WTC11 (cell line): ENCODE results near the gene NKIRAS2. TPM values are rescaled to one million over a fixed set of nuclear protein-coding genes. Genes with fewer than 3 reads are reported as not detected.

ENCODE experiments used
- ATAC-seq: fragments of 200-7000 bp; cut with Tn5 transposase; 2 replicates; pipeline ENCODE4 v1.10.0; 2021; ENCODE audit warnings: mild to moderate bottlenecking, moderate library complexity
- CTCF ChIA-PET: fragments of 300-600 bp; sonication (Branson Sonifier 250); formaldehyde crosslinking; loops from one replicate; lab custom pipeline; 2021; ENCODE audit warnings: antibody characterized with exemption; lab: Charles Lee
- POLR2A ChIA-PET: fragments of 350-600 bp; sonication (Branson Sonifier 250); formaldehyde crosslinking; loops from one replicate; lab custom pipeline; 2021; ENCODE audit warnings: antibody characterized with exemption; lab: Charles Lee
- DNase-seq: peaks from one replicate; pipeline ENCODE4 v3.0.0; 2021; ENCODE audit warnings: low spot score
- H3K27ac Mint-ChIP-seq: 2 replicates; pipeline ENCODE4 v1.8.0; 2021; ENCODE audit warnings: mixed read lengths
- H3K27me3 Mint-ChIP-seq: 2 replicates; pipeline ENCODE4 v1.8.0; 2021; ENCODE audit warnings: low read depth, mild to moderate bottlenecking, moderate library complexity, mixed read lengths
- H3K36me3 Mint-ChIP-seq: 2 replicates; pipeline ENCODE4 v1.8.0; 2021; ENCODE audit warnings: mixed read lengths
- H3K4me1 Mint-ChIP-seq: 2 replicates; pipeline ENCODE4 v1.8.0; 2022; ENCODE audit warnings: mixed read lengths
- H3K4me3 Mint-ChIP-seq: 2 replicates; pipeline ENCODE4 v1.8.0; 2021; ENCODE audit warnings: mild to moderate bottlenecking, moderate library complexity, mixed read lengths
- H3K9me3 Mint-ChIP-seq: 2 replicates; pipeline ENCODE4 v1.8.0; 2021; ENCODE audit warnings: mixed read lengths
- AR ChIP-seq: fragments of 250-450 bp; sonication (Bioruptor Pico); IDR thresholded peaks from 2 replicates; pipeline ENCODE4 v1.9.0; 2021; ENCODE audit warnings: mild to moderate bottlenecking
- CREB1 ChIP-seq: sonication (generic); formaldehyde crosslinking; IDR thresholded peaks from 2 replicates; pipeline ENCODE4 v1.8.0; 2023; ENCODE audit warnings: mild to moderate bottlenecking, missing genetic modification reagents
- E2F5 ChIP-seq: sonication (generic); formaldehyde crosslinking; IDR thresholded peaks from 2 replicates; pipeline ENCODE4 v1.8.1; 2022; ENCODE audit warnings: mild to moderate bottlenecking, moderate library complexity, missing genetic modification reagents
- ESRRA ChIP-seq: sonication (generic); formaldehyde crosslinking; IDR thresholded peaks from 2 replicates; pipeline ENCODE4 v1.8.1; 2022; ENCODE audit warnings: mild to moderate bottlenecking, missing genetic modification reagents, borderline replicate concordance
- FOXJ3 ChIP-seq: sonication (generic); formaldehyde crosslinking; IDR thresholded peaks from 2 replicates; pipeline ENCODE4 v1.9.0; 2021; ENCODE audit warnings: missing genetic modification reagents, mild to moderate bottlenecking, borderline replicate concordance
- FOXK1 ChIP-seq: sonication (generic); formaldehyde crosslinking; IDR thresholded peaks from 2 replicates; pipeline ENCODE4 v1.8.0; 2022; ENCODE audit warnings: mild to moderate bottlenecking, moderate library complexity, missing genetic modification reagents
- FOXP1 ChIP-seq: sonication (generic); formaldehyde crosslinking; IDR thresholded peaks from 2 replicates; pipeline ENCODE4 v1.8.0; 2022; ENCODE audit warnings: missing genetic modification reagents, mild to moderate bottlenecking, moderate library complexity, borderline replicate concordance
- GTF2I ChIP-seq: fragments of 250-450 bp; sonication (Bioruptor Pico); conservative IDR thresholded peaks from 2 replicates; pipeline ENCODE4 v1.4.0; 2021; ENCODE audit warnings: mild to moderate bottlenecking
- IRF2 ChIP-seq: sonication (generic); formaldehyde crosslinking; IDR thresholded peaks from 2 replicates; pipeline ENCODE4 v1.8.0; 2022; ENCODE audit warnings: low read depth, missing genetic modification reagents, borderline replicate concordance
- KAT7 ChIP-seq: sonication (generic); formaldehyde crosslinking; IDR thresholded peaks from 2 replicates; pipeline ENCODE4 v1.8.1; 2023; ENCODE audit warnings: missing genetic modification reagents, mild to moderate bottlenecking, borderline replicate concordance
- NR1H2 ChIP-seq: sonication (generic); formaldehyde crosslinking; IDR thresholded peaks from 2 replicates; pipeline ENCODE4 v1.9.0; 2021; ENCODE audit warnings: mild to moderate bottlenecking, moderate library complexity, missing genetic modification reagents
- NR3C1 ChIP-seq: sonication (generic); formaldehyde crosslinking; conservative IDR thresholded peaks from 2 replicates; pipeline ENCODE4 v1.8.1; 2023; ENCODE audit warnings: low read depth, mild to moderate bottlenecking, missing genetic modification reagents
- PREB ChIP-seq: sonication (generic); formaldehyde crosslinking; IDR thresholded peaks from 2 replicates; pipeline ENCODE4 v1.8.1; 2022; ENCODE audit warnings: mild to moderate bottlenecking, missing genetic modification reagents, moderate library complexity, borderline replicate concordance
- RORB ChIP-seq: fragments of 250-450 bp; sonication (Bioruptor Pico); IDR thresholded peaks from 2 replicates; pipeline ENCODE4 v1.9.0; 2021; ENCODE audit warnings: mild to moderate bottlenecking
- SOX15 ChIP-seq: fragments of 250-450 bp; sonication (Bioruptor Pico); IDR thresholded peaks from 2 replicates; pipeline ENCODE4 v1.9.0; 2021; ENCODE audit warnings: mild to moderate bottlenecking
- SP1 ChIP-seq: sonication (generic); formaldehyde crosslinking; conservative IDR thresholded peaks from 2 replicates; pipeline ENCODE4 v1.8.1; 2022; ENCODE audit warnings: missing genetic modification reagents
- TCF7 ChIP-seq: sonication (generic); formaldehyde crosslinking; IDR thresholded peaks from 2 replicates; pipeline ENCODE4 v1.8.0; 2022; ENCODE audit warnings: mild to moderate bottlenecking, low read depth, missing genetic modification reagents, moderate library complexity
- TP53 ChIP-seq: sonication (generic); formaldehyde crosslinking; IDR thresholded peaks from 2 replicates; pipeline ENCODE4 v1.8.1; 2023; ENCODE audit warnings: mild to moderate bottlenecking, missing genetic modification reagents
- ZNF232 ChIP-seq: sonication (generic); formaldehyde crosslinking; IDR thresholded peaks from 2 replicates; pipeline ENCODE4 v1.8.0; 2022; ENCODE audit warnings: mild to moderate bottlenecking, missing genetic modification reagents
- ZNF263 ChIP-seq: sonication (generic); formaldehyde crosslinking; IDR thresholded peaks from 2 replicates; pipeline ENCODE4 v1.8.1; 2022; ENCODE audit warnings: low read depth, mild to moderate bottlenecking, moderate library complexity, missing genetic modification reagents
- ZNF317 ChIP-seq: sonication (generic); formaldehyde crosslinking; IDR thresholded peaks from 2 replicates; pipeline ENCODE4 v1.8.1; 2023; ENCODE audit warnings: low read depth, mild to moderate bottlenecking, moderate library complexity, missing genetic modification reagents, borderline replicate concordance
- total RNA-seq: library from RNA; stranded (reverse); gene quantifications from 3 replicates; pipeline ENCODE4 v1.2.3, GENCODE V29; 2021
- TF ChIP-seq, protein P1 (sequence below): sonication (generic); formaldehyde crosslinking; IDR thresholded peaks from 2 replicates; pipeline ENCODE4 v1.8.0; 2023; ENCODE audit warnings: missing genetic modification reagents, mild to moderate bottlenecking, borderline replicate concordance
- TF ChIP-seq, protein P2 (sequence below): sonication (generic); formaldehyde crosslinking; IDR thresholded peaks from 2 replicates; pipeline ENCODE4 v1.8.0; 2022; ENCODE audit warnings: mild to moderate bottlenecking, missing genetic modification reagents
- TF ChIP-seq, protein P3 (sequence below): sonication (generic); formaldehyde crosslinking; IDR thresholded peaks from 2 replicates; pipeline ENCODE4 v1.8.0; 2022; ENCODE audit warnings: mild to moderate bottlenecking, missing genetic modification reagents
- TF ChIP-seq, protein P4 (sequence below): sonication (generic); formaldehyde crosslinking; conservative IDR thresholded peaks from 2 replicates; pipeline ENCODE4 v1.8.1; 2022; ENCODE audit warnings: mild to moderate bottlenecking, missing genetic modification reagents

Gene NKIRAS2
- total RNA-seq, 1 experiment from 2014 or later: 36.1 TPM

DNA sequence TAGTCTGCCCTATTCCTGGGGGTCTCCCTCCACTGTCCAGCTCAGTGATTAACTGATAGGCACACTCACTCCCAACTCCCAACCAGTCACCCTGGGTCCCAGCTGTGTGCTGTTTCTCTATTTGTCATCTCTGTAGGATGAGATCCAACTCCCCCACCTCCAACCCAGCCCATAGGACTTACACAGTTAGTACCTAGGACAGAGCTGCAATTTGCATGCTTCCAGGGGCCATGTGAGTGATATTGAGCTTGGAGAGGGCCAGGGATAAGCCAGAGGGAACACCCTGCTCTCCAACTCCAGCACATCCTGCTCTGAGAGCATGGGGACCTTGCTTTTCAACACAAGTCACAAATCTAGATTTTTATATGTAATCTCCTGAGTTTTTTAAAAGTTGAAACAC is 21.7 kb downstream of the NKIRAS2 start:
- ChIA-PET CTCF (interaction anchor here (0.7 to 5.0 kb wide), 9 partner anchors 8 to 77 kb away, joined by 3 to 34 read pairs (median 4); partner anchors contain the start of gene NKIRAS2), POLR2A (no interaction called here)
- no peaks in the 10 kb centered on the region for H3K9me3 Mint-ChIP-seq
- peaks cover 7% of the 10 kb centered on the region for H3K4me1 Mint-ChIP-seq
- no peak for DNase-seq
- no peak overlapping the region for H3K27ac Mint-ChIP-seq
- ATAC-seq: no peak
- TF ChIP-seq PREB (CRISPR knock-in tag): no peak
- no peak for TF ChIP-seq CREB1 (CRISPR knock-in tag)
- no peak for TF ChIP-seq FOXJ3 (CRISPR knock-in tag)
- TF ChIP-seq ZNF263 (CRISPR knock-in tag): no peak
- TF ChIP-seq, protein P1, sequence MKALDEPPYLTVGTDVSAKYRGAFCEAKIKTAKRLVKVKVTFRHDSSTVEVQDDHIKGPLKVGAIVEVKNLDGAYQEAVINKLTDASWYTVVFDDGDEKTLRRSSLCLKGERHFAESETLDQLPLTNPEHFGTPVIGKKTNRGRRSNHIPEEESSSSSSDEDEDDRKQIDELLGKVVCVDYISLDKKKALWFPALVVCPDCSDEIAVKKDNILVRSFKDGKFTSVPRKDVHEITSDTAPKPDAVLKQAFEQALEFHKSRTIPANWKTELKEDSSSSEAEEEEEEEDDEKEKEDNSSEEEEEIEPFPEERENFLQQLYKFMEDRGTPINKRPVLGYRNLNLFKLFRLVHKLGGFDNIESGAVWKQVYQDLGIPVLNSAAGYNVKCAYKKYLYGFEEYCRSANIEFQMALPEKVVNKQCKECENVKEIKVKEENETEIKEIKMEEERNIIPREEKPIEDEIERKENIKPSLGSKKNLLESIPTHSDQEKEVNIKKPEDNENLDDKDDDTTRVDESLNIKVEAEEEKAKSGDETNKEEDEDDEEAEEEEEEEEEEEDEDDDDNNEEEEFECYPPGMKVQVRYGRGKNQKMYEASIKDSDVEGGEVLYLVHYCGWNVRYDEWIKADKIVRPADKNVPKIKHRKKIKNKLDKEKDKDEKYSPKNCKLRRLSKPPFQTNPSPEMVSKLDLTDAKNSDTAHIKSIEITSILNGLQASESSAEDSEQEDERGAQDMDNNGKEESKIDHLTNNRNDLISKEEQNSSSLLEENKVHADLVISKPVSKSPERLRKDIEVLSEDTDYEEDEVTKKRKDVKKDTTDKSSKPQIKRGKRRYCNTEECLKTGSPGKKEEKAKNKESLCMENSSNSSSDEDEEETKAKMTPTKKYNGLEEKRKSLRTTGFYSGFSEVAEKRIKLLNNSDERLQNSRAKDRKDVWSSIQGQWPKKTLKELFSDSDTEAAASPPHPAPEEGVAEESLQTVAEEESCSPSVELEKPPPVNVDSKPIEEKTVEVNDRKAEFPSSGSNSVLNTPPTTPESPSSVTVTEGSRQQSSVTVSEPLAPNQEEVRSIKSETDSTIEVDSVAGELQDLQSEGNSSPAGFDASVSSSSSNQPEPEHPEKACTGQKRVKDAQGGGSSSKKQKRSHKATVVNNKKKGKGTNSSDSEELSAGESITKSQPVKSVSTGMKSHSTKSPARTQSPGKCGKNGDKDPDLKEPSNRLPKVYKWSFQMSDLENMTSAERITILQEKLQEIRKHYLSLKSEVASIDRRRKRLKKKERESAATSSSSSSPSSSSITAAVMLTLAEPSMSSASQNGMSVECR (CRISPR knock-in tag): no peak
- no peak for TF ChIP-seq E2F5 (CRISPR knock-in tag)
- no peak for TF ChIP-seq SOX15 (CRISPR knock-in tag)
- TF ChIP-seq AR: no peak
- no peak for TF ChIP-seq NR3C1
- no peak for TF ChIP-seq RORB (CRISPR knock-in tag)
- no peak for TF ChIP-seq ESRRA (CRISPR knock-in tag)
- TF ChIP-seq, all 79 proteins: peak for 0
- Mint-ChIP-seq H3K4me3 (no peak overlapping the region), H3K27me3 (no peaks in the 10 kb centered on the region), H3K36me3 (no peaks in the 10 kb centered on the region)

DNA sequence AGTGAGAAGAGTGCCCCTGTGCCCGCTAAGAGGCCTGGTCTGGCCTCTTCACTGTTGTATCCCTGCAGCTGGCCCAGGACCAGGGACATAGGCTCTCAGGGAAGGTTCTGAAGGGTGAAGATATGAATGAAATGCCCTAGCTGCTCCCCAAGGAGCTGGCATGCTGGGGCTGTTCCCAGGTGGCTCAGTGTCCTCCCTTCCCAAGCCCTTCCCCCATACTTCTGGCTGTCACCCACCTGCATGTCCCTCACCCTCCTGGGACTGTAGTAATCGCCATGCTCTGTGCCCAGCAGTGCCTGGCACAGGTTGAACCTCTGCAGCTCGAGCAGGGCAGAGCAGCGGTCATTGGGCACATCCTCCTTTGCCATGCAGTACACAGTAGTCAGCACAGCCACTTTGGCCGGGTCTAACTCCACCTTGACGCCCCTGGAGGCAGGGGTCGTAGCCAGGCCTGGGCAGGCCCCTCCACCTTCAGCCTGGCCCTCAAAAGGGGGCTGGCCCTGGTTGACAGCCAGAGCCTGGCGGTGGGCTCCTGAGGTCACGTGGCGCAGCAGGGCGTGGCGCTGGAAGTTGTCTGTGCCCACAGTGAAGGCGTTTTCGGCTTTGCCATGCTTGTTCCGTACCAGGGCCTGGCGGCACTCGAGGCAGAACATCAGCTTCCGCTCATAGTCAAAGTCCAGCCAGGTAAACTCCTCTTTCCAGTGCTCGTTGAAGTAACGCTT is 22.9 kb downstream of the NKIRAS2 start:
- H3K36me3 Mint-ChIP-seq: no peaks in the 10 kb centered on the region
- H3K4me3 Mint-ChIP-seq: no peak overlapping the region
- no peak for DNase-seq
- no peaks in the 10 kb centered on the region for H3K9me3 Mint-ChIP-seq
- POLR2A ChIA-PET: no interaction called here
- CTCF ChIA-PET: interaction anchor here (1.0 kb wide), 1 partner anchor 8 kb away, joined by 3 read pairs; no protein-coding TSS in a partner anchor
- ATAC-seq: no peak
- H3K4me1 Mint-ChIP-seq: peaks cover 5% of the 10 kb centered on the region
- H3K27ac Mint-ChIP-seq: no peak overlapping the region; the same call in 1 of the 2 replicates
- no peaks in the 10 kb centered on the region for H3K27me3 Mint-ChIP-seq
- TF ChIP-seq GTF2I (no peak), RORB (CRISPR knock-in tag) (no peak), FOXP1 (CRISPR knock-in tag) (no peak), IRF2 (CRISPR knock-in tag) (no peak), ZNF232 (CRISPR knock-in tag) (no peak), KAT7 (no peak), ZNF317 (CRISPR knock-in tag) (no peak), NR1H2 (CRISPR knock-in tag) (no peak), TCF7 (CRISPR knock-in tag) (no peak), TP53 (no peak), FOXK1 (no peak), SP1 (CRISPR knock-in tag) (no peak)
- TF ChIP-seq, protein P2, sequence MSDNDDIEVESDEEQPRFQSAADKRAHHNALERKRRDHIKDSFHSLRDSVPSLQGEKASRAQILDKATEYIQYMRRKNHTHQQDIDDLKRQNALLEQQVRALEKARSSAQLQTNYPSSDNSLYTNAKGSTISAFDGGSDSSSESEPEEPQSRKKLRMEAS (CRISPR knock-in tag): no peak
- TF ChIP-seq, protein P3, sequence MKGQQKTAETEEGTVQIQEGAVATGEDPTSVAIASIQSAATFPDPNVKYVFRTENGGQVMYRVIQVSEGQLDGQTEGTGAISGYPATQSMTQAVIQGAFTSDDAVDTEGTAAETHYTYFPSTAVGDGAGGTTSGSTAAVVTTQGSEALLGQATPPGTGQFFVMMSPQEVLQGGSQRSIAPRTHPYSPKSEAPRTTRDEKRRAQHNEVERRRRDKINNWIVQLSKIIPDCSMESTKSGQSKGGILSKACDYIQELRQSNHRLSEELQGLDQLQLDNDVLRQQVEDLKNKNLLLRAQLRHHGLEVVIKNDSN: no peak
- TF ChIP-seq, protein P4, sequence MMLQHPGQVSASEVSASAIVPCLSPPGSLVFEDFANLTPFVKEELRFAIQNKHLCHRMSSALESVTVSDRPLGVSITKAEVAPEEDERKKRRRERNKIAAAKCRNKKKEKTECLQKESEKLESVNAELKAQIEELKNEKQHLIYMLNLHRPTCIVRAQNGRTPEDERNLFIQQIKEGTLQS (CRISPR knock-in tag): no peak
